ENCODE results near the gene CCDC112. TPM values are rescaled to one million over a fixed set of nuclear protein-coding genes. Genes with fewer than 3 reads are reported as not detected.
"Not testable (repeated sequence)": the region's sequence is repeated elsewhere in the genome, so short reads cannot be mapped to it uniquely, and the experiment has no call there.

CCDC112 gene
- total and polyA plus RNA-seq, 2 donors: 5.5 to 11.3 TPM

DNA sequence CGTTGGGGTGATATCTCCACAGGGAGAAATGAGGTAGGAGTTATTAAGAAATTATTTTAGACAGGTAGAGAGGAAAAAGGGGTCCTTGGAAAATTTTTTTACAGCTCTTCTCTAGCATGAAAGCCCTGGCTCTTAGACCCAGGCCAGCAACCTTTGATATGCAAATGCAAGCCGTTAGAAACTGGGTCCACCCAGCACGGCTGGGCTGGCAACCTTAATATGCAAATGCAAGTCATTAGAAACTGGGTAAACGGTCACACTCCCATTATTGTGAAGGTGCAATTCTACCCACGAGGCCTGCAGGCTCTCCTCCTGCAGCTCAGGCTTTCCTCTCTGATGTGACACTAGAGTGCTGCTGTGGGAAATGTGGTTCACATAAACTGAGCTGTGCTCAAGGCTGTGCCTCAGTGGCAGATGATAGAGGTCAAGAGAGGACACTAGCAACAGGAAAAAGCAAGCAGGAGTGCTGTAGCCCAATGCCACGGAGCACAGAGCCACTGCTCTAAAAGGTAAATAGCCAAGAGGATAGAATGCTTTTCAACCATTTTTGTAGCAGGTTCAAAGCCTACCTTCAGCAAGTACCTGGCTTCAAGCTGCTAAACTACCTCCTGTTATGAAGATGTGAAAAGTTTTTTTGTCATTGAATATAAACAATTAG lies 32.3 kb upstream of the CCDC112 start:
- WGBS: 68% methylated on average over 6 of the region's 6 CpGs
- DNase-seq (ENCODE audit: extremely low spot score); H3K27ac ChIP-seq (ENCODE audit: low read depth); H3K4me1 ChIP-seq (ENCODE audit: insufficient read depth); H3K36me3 ChIP-seq (ENCODE audit: insufficient read depth); H3K4me3 ChIP-seq (ENCODE audit: low read depth, low read length): not testable (repeated sequence)

DNA sequence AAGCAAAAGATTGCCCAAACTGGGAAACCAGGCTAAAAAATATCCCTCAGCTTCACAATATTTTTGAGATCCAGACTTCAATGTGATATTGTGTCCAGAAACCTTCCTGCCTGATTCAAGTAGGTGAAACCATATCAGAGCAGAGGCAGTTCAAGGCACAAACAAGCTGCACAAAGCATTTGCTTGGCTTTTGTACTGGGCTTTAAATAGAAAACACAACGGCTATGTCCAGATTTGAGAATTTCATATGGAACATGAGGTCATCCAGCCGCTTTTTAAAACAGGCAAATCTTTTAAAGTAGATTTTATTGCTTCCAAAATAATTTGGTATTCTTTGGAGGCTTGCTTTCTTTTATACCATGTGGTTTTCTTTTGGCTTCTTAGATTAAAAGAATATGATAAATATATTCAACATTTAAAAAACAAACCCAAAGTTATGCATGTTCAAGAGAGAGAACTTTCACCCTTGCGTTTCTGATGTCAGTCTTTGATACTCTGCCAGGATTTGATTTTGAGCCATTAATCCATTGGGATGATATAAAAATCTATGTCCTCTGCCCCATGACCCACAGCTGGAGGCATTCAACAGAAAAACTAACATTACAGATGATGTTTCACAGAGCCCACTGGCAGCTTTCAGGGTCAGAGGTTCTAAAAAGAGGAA lies 29.0 kb upstream of the CCDC112 start:
- Histone ChIP-seq H3K27ac (ENCODE audit: low read depth) (no peak overlapping the region), H3K36me3 (ENCODE audit: insufficient read depth) (no peaks in the 10 kb centered on the region), H3K4me1 (ENCODE audit: insufficient read depth) (no peaks in the 10 kb centered on the region), H3K4me3 (ENCODE audit: low read depth, low read length) (no peak overlapping the region)
- 22% methylated on average over 3 of the region's 3 CpGs for WGBS
- DNase-seq (ENCODE audit: extremely low spot score): peak; percentile 41

DNA sequence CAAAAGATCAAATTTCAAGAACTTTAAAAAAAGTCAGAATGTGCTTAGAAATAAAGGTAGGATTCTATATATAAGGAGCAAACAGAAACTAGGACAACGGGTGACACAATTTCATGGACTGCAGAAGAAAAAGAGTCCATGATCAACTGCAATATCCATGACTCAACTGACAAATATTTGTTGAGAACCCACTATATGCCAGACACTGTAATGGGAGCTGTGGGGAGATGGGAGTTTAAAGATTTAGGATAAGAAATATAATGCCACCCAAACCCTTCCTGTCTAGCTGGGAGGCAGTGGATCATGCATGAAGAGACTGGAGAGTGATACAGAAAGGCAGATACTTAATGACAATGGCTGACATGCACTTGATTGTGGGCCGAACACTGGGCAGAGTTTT lies 27.6 kb upstream of the CCDC112 start:
- peak overlapping the region; percentile 18 for H3K27ac ChIP-seq (ENCODE audit: low read depth)
- no peak overlapping the region for H3K4me3 ChIP-seq (ENCODE audit: low read depth, low read length)
- H3K36me3 ChIP-seq (ENCODE audit: insufficient read depth): no peaks in the 10 kb centered on the region
- no peak for DNase-seq (ENCODE audit: extremely low spot score)
- WGBS: 93% methylated on average over 2 of the region's 2 CpGs
- H3K4me1 ChIP-seq (ENCODE audit: insufficient read depth): no peaks in the 10 kb centered on the region

DNA sequence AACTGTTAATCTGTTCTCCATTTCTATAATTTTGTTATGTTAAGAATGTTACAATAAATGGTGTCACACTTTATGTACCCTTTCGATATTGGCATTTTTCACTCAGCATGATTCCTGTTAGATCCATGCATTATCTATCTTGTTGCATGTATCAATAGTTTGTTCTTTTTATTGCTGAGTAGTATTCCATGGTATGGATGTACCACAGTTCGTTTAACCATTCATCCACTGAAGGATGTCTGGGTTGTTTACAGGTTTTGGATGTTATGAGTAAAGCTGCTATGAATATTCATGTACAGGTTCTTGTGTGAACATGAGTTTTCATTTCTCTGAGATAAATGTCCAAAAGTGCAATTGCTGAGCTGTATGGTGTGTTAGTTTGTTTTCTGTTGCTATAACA lies 26.3 kb upstream of the CCDC112 start:
- no peaks in the 10 kb centered on the region for H3K36me3 ChIP-seq (ENCODE audit: insufficient read depth)
- H3K4me1 ChIP-seq (ENCODE audit: insufficient read depth): no peaks in the 10 kb centered on the region
- 95% methylated on average over 2 of the region's 2 CpGs for WGBS
- H3K27ac ChIP-seq (ENCODE audit: low read depth): no peak overlapping the region
- no peak overlapping the region for H3K4me3 ChIP-seq (ENCODE audit: low read depth, low read length)
- DNase-seq (ENCODE audit: extremely low spot score): no peak

DNA sequence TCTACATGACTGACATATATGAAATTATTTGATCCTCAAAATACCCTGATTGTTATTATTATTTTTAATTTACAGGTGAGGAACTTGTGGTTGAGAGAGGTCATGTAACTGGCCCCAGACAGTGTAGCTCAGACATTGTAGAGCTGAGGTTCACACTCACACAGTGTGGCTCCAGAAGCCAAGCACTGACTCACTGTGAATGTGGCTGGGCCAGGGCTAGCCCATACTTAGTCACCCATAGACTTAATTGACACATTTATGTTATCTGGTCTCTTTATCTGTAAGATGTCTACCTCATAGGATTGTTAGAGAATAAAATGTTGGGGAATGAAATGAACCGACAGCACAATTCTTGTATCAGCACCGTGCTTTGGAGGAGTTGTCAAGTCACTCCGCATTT lies 24.9 kb upstream of the CCDC112 start:
- no peak overlapping the region for H3K27ac ChIP-seq (ENCODE audit: low read depth)

DNA sequence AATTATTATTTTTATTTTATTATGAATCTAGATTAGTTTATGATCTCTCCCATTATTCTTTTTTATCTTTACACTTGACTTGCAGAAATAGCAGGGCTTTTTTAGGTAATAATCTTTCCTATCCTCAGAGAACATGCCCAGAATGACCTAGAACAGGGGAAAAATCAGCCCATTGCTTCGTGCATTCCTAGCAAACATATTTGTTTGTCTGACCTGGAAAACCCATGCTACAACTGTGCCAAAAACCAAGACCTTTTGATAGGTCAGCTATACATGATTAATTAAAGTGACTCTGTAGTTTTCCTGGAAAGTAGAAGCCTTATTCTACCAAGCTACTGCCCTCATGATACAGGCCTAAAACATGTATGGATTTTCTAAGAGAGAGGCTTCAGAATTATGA lies 24.1 kb upstream of the CCDC112 start:
- 66% methylated on average over 1 of the region's 1 CpG for WGBS
- no peak for DNase-seq (ENCODE audit: extremely low spot score)
- Histone ChIP-seq H3K36me3 (ENCODE audit: insufficient read depth) (no peaks in the 10 kb centered on the region), H3K4me3 (ENCODE audit: low read depth, low read length) (no peak overlapping the region), H3K4me1 (ENCODE audit: insufficient read depth) (no peaks in the 10 kb centered on the region), H3K27ac (ENCODE audit: low read depth) (no peak overlapping the region)

More for the DNA sequence above, 24.9 kb upstream of the CCDC112 start:
- no peaks in the 10 kb centered on the region for H3K4me1 ChIP-seq (ENCODE audit: insufficient read depth)
- no peaks in the 10 kb centered on the region for H3K36me3 ChIP-seq (ENCODE audit: insufficient read depth)
- WGBS: 97% methylated on average over 3 of the region's 3 CpGs
- no peak for DNase-seq (ENCODE audit: extremely low spot score)
- no peak overlapping the region for H3K4me3 ChIP-seq (ENCODE audit: low read depth, low read length)

DNA sequence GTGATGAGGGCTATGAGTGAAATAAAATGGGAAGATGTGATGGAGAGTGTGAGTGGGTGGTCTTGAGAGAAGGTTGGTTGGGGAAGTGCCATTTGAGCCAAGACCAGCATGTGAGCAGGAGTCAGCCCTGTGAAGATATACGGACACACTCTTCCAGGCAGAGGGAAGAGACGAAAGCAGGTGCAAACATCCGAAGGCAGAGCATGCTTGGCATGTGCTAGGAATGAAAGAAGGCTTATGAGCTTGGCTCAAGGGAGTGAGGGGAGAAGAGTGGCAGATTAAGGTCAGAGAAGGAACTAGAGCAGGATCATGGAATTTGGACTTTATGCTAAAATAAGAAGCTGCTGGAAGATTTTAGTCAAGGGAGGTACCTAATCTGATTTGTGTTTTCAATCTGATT lies 23.6 kb upstream of the CCDC112 start:
- H3K4me1 ChIP-seq (ENCODE audit: insufficient read depth): no peaks in the 10 kb centered on the region
- no peak overlapping the region for H3K4me3 ChIP-seq (ENCODE audit: low read depth, low read length)
- DNase-seq (ENCODE audit: extremely low spot score): no peak
- 46% methylated on average over 3 of the region's 3 CpGs for WGBS
- H3K36me3 ChIP-seq (ENCODE audit: insufficient read depth): no peaks in the 10 kb centered on the region
- no peak overlapping the region for H3K27ac ChIP-seq (ENCODE audit: low read depth)

DNA sequence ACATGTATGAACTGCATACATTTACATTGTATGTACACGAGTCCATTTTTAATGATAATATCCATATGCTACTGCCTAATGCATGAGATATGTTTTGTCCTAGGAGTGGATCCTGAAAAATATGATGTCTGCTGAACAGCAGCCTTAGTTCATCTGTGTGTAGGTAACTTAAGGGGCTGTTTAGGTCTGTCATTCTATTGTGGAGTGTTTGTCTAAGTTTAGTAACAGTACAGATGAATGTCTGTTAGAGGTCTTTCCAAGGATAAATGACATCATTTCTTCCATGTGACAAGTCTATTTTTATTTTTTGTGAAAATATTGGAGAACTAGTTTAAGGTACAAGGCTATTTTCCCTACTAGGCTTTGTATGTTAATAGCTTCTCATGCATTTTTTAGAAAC lies 22.6 kb upstream of the CCDC112 start:
- WGBS: 0% methylated on average over 1 of the region's 1 CpG
- Histone ChIP-seq H3K4me3 (ENCODE audit: low read depth, low read length) (no peak overlapping the region), H3K4me1 (ENCODE audit: insufficient read depth) (no peaks in the 10 kb centered on the region), H3K36me3 (ENCODE audit: insufficient read depth) (no peaks in the 10 kb centered on the region), H3K27ac (ENCODE audit: low read depth) (no peak overlapping the region)
- DNase-seq (ENCODE audit: extremely low spot score): no peak

DNA sequence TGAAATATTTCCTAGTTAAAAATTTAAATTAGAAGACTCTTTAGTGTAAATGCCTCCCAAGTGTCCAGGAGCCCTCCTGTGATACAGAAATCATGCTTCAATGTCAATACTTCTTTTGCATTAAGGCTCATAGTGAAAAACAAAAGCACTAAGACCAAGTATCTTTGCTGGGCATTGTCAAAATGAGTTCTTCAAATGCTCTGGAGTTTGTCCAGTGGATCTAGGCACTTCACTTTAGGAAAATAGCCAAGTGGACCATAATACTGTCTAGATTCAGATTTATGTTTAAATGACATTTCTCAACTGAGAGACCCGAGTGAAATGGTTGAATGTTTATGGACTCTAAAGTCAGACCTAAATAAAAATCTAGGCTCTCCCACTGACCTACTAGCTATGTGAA lies 21.3 kb upstream of the CCDC112 start:
- DNase-seq (ENCODE audit: extremely low spot score): no peak
- no peak overlapping the region for H3K4me3 ChIP-seq (ENCODE audit: low read depth, low read length)
- no peaks in the 10 kb centered on the region for H3K4me1 ChIP-seq (ENCODE audit: insufficient read depth)
- no peak overlapping the region for H3K27ac ChIP-seq (ENCODE audit: low read depth)
- no peaks in the 10 kb centered on the region for H3K36me3 ChIP-seq (ENCODE audit: insufficient read depth)
- WGBS: 35% methylated on average over 1 of the region's 1 CpG

DNA sequence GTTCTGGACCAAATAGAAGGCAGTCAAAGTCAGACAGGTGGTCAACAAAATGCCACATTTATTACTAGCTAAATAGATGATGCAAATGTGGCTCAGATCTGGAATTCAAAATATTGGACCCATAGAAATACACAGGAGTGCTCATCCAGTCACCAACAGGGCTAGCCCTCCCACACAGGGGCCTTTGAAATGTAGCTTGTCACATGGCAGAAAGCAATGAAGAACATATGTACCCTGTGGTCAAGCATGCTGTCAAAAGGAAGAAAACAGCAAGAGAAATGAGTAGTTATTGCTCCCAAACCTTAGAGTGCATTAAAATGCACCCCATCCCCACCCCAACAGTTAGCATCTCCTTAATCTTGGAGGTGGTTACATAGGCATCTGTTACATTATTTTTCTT lies 20.9 kb upstream of the CCDC112 start:
- Histone ChIP-seq H3K4me1 (ENCODE audit: insufficient read depth) (no peaks in the 10 kb centered on the region), H3K27ac (ENCODE audit: low read depth) (no peak overlapping the region), H3K36me3 (ENCODE audit: insufficient read depth) (no peaks in the 10 kb centered on the region), H3K4me3 (ENCODE audit: low read depth, low read length) (no peak overlapping the region)
- DNase-seq (ENCODE audit: extremely low spot score): no peak

DNA sequence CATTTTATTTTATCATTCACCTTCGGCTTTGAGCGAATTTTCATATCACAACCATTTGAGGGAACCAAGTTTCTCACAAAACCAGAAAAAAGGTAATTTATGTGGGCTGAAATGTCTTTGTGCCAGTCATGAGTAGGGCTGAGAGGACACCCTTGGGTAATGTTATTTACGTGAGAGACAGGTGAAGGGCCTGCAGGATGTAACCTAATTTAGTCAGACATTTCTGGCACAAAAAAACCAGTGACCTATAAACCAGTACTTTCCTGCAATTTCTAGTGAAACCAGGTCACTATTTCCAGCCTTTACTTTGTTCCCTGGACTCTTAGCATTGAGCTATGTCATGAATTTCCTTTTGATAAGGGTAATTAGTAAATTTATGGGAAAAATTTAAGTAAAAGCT lies 17.2 kb upstream of the CCDC112 start:
- no peaks in the 10 kb centered on the region for H3K36me3 ChIP-seq (ENCODE audit: insufficient read depth)
- DNase-seq (ENCODE audit: extremely low spot score): no peak
- H3K27ac ChIP-seq (ENCODE audit: low read depth): no peak overlapping the region
- no peaks in the 10 kb centered on the region for H3K4me1 ChIP-seq (ENCODE audit: insufficient read depth)
- H3K4me3 ChIP-seq (ENCODE audit: low read depth, low read length): no peak overlapping the region
- WGBS: 94% methylated on average over 3 of the region's 3 CpGs

DNA sequence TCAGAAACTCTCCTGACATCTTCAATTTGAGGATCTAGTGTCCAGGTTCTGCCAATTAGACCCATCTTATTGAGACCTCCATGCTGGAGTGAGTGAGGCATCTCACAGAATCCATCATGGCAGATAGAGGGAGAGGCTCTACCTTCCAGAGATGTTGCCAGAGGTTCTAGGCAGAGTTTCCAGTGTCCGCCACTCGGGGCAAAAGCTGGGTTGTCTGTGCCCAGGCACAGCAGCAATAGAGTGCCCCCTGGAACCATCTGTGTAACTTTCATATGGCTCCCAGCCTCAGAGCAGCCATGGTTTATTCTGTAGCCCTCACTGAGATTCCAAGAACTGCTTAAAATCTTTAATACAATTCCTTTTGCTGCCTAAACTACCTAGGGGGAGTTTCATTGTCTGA lies 16.6 kb upstream of the CCDC112 start:
- H3K4me3 ChIP-seq (ENCODE audit: low read depth, low read length): no peak overlapping the region
- WGBS: 91% methylated on average over 2 of the region's 2 CpGs
- DNase-seq (ENCODE audit: extremely low spot score): no peak

DNA sequence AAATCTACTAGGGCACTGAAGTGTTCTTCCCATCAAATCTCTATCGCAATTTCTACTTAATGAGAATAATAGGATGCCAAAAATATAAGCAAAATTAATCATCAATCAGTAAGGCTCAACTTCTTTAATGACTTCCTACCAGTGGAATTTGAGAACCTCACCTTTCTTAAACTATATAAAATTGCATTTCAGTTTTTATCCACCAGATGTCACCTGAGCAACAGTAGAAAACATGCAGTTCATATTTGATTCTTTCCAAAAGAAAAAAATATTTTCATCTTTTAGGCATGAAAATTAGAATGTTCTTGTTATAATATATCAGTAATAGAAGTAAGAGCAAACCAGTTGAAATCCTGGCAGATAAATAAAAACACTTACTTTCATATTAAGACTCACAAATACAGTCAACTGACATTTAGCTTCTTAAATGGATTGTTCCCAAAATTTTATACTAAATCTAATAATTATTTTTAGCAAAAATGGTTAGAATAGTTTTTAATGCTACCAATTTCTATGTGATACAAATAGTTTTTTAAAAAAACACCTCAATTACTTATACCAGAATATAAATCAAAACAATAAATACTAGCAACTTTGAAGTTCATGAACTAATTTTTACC lies 13.4 kb upstream of the CCDC112 start:
- Histone ChIP-seq H3K4me3 (ENCODE audit: low read depth, low read length) (no peak overlapping the region), H3K27ac (ENCODE audit: low read depth) (no peak overlapping the region), H3K4me1 (ENCODE audit: insufficient read depth) (no peaks in the 10 kb centered on the region), H3K36me3 (ENCODE audit: insufficient read depth) (no peaks in the 10 kb centered on the region)
- DNase-seq (ENCODE audit: extremely low spot score): no peak
- WGBS: 15% methylated on average over 1 of the region's 1 CpG

More for the DNA sequence above, 16.6 kb upstream of the CCDC112 start:
- H3K36me3 ChIP-seq (ENCODE audit: insufficient read depth): no peaks in the 10 kb centered on the region
- no peaks in the 10 kb centered on the region for H3K4me1 ChIP-seq (ENCODE audit: insufficient read depth)
- no peak overlapping the region for H3K27ac ChIP-seq (ENCODE audit: low read depth)

DNA sequence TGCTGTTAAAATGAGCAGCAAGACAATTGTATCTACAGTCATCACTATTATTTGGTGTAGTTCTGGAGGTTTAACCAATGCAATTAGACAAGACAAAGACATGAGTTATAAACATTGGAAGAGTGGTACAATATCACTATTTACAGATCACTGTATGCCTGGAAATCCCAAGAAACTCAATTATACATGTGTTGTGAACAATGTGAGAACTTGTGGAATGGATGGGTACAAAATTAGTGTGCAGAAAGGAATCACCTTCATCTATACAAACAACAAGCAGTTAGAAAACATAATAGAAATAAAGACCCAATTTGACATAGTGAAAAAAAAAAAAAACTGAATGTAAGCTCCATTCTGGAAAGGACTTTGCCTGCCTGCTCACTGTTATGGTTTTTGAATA lies 12.4 kb upstream of the CCDC112 start:
- Histone ChIP-seq H3K36me3 (ENCODE audit: insufficient read depth) (no peaks in the 10 kb centered on the region), H3K4me1 (ENCODE audit: insufficient read depth) (no peaks in the 10 kb centered on the region), H3K4me3 (ENCODE audit: low read depth, low read length) (no peak overlapping the region), H3K27ac (ENCODE audit: low read depth) (no peak overlapping the region)
- no peak for DNase-seq (ENCODE audit: extremely low spot score)
